ENCODE measurements around the gene GBP1.

The GBP1 gene

GRCh38 chr1:89065079-89065868 lies at the start of gene GBP1:
GBP1 (minus strand) TSS chr1:89065208; CDS start chr1:89063234, 1,974 bp downstream.
- no peaks in the 10 kb centered on the region for H3K9me3 ChIP-seq (ENCODE audit: control insufficient read depth, insufficient read depth, low read length)
- no peaks in the 10 kb centered on the region for H3F3A ChIP-seq (ENCODE audit: control insufficient read depth, insufficient read depth)
- H4K20me1 ChIP-seq (ENCODE audit: control insufficient read depth, insufficient read depth, low read depth, low read length) = no peaks in the 10 kb centered on the region
- H3K4me3 ChIP-seq (ENCODE audit: low read length) = no peak within 1 kb of the TSS
- H3K4me1 ChIP-seq (ENCODE audit: control insufficient read depth, low read length) = no peaks in the 10 kb centered on the region
- TF ChIP-seq CTCF (IDR thresholded peaks at IDR 0.05; ENCODE audit: low read depth, low read length, poor library complexity, severe bottlenecking) (no peak), EZH2phosphoT487 (IDR thresholded peaks at IDR 0.05; ENCODE audit: borderline replicate concordance, low read length) (no peak)
- no peak within 1 kb of the TSS for H3K27ac ChIP-seq (ENCODE audit: low read depth, low read length)
- H3K27me3 ChIP-seq (ENCODE audit: control insufficient read depth, low read length) = no peaks in the 10 kb centered on the region
- no peaks in the 10 kb centered on the region for H3K79me2 ChIP-seq (ENCODE audit: control insufficient read depth, low read length)
- H3K4me2 ChIP-seq (ENCODE audit: low read length) = no peak within 1 kb of the TSS
- no peaks in the 10 kb centered on the region for H3K9me2 ChIP-seq (replicated peaks; ENCODE audit: control insufficient read depth, low read length)
- H3K36me3 ChIP-seq (ENCODE audit: control insufficient read depth, low read length) = no peaks in the 10 kb centered on the region

GRCh38 chr1:89114662-89115061 lies 49.7 kb upstream of the GBP1 start:
- H3K79me2 ChIP-seq (ENCODE audit: control insufficient read depth, low read length) = no peaks in the 10 kb centered on the region
- H3K27ac ChIP-seq (ENCODE audit: low read depth, low read length) = no peak overlapping the region
- H3K9me2 ChIP-seq (replicated peaks; ENCODE audit: control insufficient read depth, low read length) = no peaks in the 10 kb centered on the region
- H3K4me1 ChIP-seq (ENCODE audit: control insufficient read depth, low read length) = no peaks in the 10 kb centered on the region
- no peak for TF ChIP-seq EZH2phosphoT487 (IDR thresholded peaks at IDR 0.05; ENCODE audit: borderline replicate concordance, low read length)
- no peak for TF ChIP-seq CTCF (IDR thresholded peaks at IDR 0.05; ENCODE audit: low read depth, low read length, poor library complexity, severe bottlenecking)
- no peaks in the 10 kb centered on the region for H3K9me3 ChIP-seq (ENCODE audit: control insufficient read depth, insufficient read depth, low read length)
- H3F3A ChIP-seq (ENCODE audit: control insufficient read depth, insufficient read depth) = no peaks in the 10 kb centered on the region
- H3K36me3 ChIP-seq (ENCODE audit: control insufficient read depth, low read length) = no peaks in the 10 kb centered on the region
- H3K27me3 ChIP-seq (ENCODE audit: control insufficient read depth, low read length) = no peaks in the 10 kb centered on the region
- no peaks in the 10 kb centered on the region for H4K20me1 ChIP-seq (ENCODE audit: control insufficient read depth, insufficient read depth, low read depth, low read length)
- H3K4me3 ChIP-seq (ENCODE audit: low read length) = no peak overlapping the region
- H3K4me2 ChIP-seq (ENCODE audit: low read length) = no peak overlapping the region

GRCh38 chr1:89112871-89113613 lies 48.0 kb upstream of the GBP1 start:
- Histone ChIP-seq H4K20me1 (ENCODE audit: control insufficient read depth, insufficient read depth, low read depth, low read length) (no peaks in the 10 kb centered on the region), H3K27ac (ENCODE audit: low read depth, low read length) (no peak overlapping the region), H3K36me3 (ENCODE audit: control insufficient read depth, low read length) (no peaks in the 10 kb centered on the region), H3K27me3 (ENCODE audit: control insufficient read depth, low read length) (no peaks in the 10 kb centered on the region), H3K4me1 (ENCODE audit: control insufficient read depth, low read length) (no peaks in the 10 kb centered on the region), H3K4me3 (ENCODE audit: low read length) (no peak overlapping the region), H3K9me3 (ENCODE audit: control insufficient read depth, insufficient read depth, low read length) (no peaks in the 10 kb centered on the region), H3K9me2 (replicated peaks; ENCODE audit: control insufficient read depth, low read length) (no peaks in the 10 kb centered on the region), H3F3A (ENCODE audit: control insufficient read depth, insufficient read depth) (no peaks in the 10 kb centered on the region), H3K79me2 (ENCODE audit: control insufficient read depth, low read length) (no peaks in the 10 kb centered on the region), H3K4me2 (ENCODE audit: low read length) (no peak overlapping the region)
- no peak for TF ChIP-seq EZH2phosphoT487 (IDR thresholded peaks at IDR 0.05; ENCODE audit: borderline replicate concordance, low read length)
- no peak for TF ChIP-seq CTCF (IDR thresholded peaks at IDR 0.05; ENCODE audit: low read depth, low read length, poor library complexity, severe bottlenecking)
